DOHH2 (cell line): ENCODE data around the gene DLK1.

ENCODE experiments used
- EZH2phosphoT487 ChIP-seq: fragments of 200-600 bp; sonication (generic); IDR thresholded peaks from 2 replicates; pipeline ENCODE4 v1.6.1; 2017; ENCODE audit warnings: borderline replicate concordance, mild to moderate bottlenecking, antibody characterized with exemption, low read length, moderate library complexity, mixed read lengths
- TF ChIP-seq, protein P1 (sequence below): fragments of 200-600 bp; sonication (generic); IDR thresholded peaks from one replicate; pipeline ENCODE4 v1.5.1; 2014; ENCODE audit warnings: antibody characterized with exemption, mild to moderate bottlenecking, low read depth, low read length; ENCODE audit not compliant: poor library complexity, severe bottlenecking

GRCh38 chr14:100737526-100737925 is 10.8 kb downstream of the DLK1 start:
- TF ChIP-seq, protein P1, sequence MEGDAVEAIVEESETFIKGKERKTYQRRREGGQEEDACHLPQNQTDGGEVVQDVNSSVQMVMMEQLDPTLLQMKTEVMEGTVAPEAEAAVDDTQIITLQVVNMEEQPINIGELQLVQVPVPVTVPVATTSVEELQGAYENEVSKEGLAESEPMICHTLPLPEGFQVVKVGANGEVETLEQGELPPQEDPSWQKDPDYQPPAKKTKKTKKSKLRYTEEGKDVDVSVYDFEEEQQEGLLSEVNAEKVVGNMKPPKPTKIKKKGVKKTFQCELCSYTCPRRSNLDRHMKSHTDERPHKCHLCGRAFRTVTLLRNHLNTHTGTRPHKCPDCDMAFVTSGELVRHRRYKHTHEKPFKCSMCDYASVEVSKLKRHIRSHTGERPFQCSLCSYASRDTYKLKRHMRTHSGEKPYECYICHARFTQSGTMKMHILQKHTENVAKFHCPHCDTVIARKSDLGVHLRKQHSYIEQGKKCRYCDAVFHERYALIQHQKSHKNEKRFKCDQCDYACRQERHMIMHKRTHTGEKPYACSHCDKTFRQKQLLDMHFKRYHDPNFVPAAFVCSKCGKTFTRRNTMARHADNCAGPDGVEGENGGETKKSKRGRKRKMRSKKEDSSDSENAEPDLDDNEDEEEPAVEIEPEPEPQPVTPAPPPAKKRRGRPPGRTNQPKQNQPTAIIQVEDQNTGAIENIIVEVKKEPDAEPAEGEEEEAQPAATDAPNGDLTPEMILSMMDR: no peak
- TF ChIP-seq EZH2phosphoT487: no peak
